GM23338 (cell line): ENCODE measurements around the gene TRMT61A.

ENCODE experiments used
- EZH2 ChIP-seq: fragments of 200-600 bp; sonication (generic); IDR thresholded peaks from one replicate; pipeline ENCODE4 v1.8.0; 2017; ENCODE audit warnings: antibody characterized with exemption, mild to moderate bottlenecking, low read depth; ENCODE audit not compliant: unreplicated experiment
- EZH2phosphoT487 ChIP-seq: fragments of 200-600 bp; sonication (generic); IDR thresholded peaks from one replicate; pipeline ENCODE4 v1.8.1; 2018; ENCODE audit warnings: antibody characterized with exemption; ENCODE audit not compliant: unreplicated experiment
- POLR2AphosphoS5 ChIP-seq: IDR thresholded peaks from 2 replicates; pipeline ENCODE4 v1.6.1; 2016; ENCODE audit warnings: antibody characterized with exemption, low read depth
- REST ChIP-seq: IDR thresholded peaks from one replicate; pipeline ENCODE4 v1.6.1; 2018; ENCODE audit warnings: antibody characterized with exemption; ENCODE audit not compliant: unreplicated experiment
- TF ChIP-seq, protein P1 (sequence below), 2 experiments: fragments of 200-600 bp in 1 of 2; sonication (generic) in 1 of 2; conservative IDR thresholded peaks; 2 replicates each; pipeline versions ENCODE4 v1.5.1 to v1.6.1; 2016 to 2017; ENCODE audit warnings: antibody characterized with exemption in 2 of 2, low read depth in 2 of 2, mild to moderate bottlenecking in 2 of 2, moderate library complexity in 1 of 2
- TF ChIP-seq, protein P2 (sequence below): IDR thresholded peaks from 2 replicates; pipeline ENCODE4 v1.6.1; 2016; ENCODE audit warnings: antibody characterized with exemption
- TF ChIP-seq, protein P3 (sequence below): fragments of 250-450 bp; sonication (Bioruptor Pico); IDR thresholded peaks from 2 replicates; pipeline ENCODE4 v1.5.0; 2020; ENCODE audit warnings: mild to moderate bottlenecking, moderate library complexity

DNA sequence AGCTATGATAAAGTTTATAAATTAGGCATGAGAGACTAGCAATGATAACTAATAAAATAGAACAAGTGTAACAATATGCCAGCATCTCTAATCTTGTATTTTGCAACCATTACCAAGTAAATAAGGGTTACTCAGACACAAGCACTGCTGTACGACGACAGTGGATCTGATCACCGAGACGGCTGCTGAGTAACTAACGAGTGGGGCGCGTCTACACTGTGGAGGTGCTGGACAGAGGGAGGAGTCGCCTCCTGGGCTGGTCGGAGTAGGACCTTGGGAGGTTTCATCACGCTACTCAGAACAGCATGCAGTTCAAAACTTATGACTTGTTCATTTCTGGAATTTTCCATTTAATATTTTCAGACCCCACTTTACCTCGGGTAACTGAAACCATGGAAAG, 52.2 kb downstream of the TRMT61A start:
- TF ChIP-seq POLR2AphosphoS5 (no peak), EZH2 (no peak), EZH2phosphoT487 (no peak), REST (no peak)
- TF ChIP-seq, protein P1, sequence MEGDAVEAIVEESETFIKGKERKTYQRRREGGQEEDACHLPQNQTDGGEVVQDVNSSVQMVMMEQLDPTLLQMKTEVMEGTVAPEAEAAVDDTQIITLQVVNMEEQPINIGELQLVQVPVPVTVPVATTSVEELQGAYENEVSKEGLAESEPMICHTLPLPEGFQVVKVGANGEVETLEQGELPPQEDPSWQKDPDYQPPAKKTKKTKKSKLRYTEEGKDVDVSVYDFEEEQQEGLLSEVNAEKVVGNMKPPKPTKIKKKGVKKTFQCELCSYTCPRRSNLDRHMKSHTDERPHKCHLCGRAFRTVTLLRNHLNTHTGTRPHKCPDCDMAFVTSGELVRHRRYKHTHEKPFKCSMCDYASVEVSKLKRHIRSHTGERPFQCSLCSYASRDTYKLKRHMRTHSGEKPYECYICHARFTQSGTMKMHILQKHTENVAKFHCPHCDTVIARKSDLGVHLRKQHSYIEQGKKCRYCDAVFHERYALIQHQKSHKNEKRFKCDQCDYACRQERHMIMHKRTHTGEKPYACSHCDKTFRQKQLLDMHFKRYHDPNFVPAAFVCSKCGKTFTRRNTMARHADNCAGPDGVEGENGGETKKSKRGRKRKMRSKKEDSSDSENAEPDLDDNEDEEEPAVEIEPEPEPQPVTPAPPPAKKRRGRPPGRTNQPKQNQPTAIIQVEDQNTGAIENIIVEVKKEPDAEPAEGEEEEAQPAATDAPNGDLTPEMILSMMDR (conservative IDR thresholded peaks at IDR 0.05; ENCODE audit: low read depth in 2 of 2) = no peak
- TF ChIP-seq, protein P2, sequence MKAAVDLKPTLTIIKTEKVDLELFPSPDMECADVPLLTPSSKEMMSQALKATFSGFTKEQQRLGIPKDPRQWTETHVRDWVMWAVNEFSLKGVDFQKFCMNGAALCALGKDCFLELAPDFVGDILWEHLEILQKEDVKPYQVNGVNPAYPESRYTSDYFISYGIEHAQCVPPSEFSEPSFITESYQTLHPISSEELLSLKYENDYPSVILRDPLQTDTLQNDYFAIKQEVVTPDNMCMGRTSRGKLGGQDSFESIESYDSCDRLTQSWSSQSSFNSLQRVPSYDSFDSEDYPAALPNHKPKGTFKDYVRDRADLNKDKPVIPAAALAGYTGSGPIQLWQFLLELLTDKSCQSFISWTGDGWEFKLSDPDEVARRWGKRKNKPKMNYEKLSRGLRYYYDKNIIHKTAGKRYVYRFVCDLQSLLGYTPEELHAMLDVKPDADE = no peak
- TF ChIP-seq, protein P3, sequence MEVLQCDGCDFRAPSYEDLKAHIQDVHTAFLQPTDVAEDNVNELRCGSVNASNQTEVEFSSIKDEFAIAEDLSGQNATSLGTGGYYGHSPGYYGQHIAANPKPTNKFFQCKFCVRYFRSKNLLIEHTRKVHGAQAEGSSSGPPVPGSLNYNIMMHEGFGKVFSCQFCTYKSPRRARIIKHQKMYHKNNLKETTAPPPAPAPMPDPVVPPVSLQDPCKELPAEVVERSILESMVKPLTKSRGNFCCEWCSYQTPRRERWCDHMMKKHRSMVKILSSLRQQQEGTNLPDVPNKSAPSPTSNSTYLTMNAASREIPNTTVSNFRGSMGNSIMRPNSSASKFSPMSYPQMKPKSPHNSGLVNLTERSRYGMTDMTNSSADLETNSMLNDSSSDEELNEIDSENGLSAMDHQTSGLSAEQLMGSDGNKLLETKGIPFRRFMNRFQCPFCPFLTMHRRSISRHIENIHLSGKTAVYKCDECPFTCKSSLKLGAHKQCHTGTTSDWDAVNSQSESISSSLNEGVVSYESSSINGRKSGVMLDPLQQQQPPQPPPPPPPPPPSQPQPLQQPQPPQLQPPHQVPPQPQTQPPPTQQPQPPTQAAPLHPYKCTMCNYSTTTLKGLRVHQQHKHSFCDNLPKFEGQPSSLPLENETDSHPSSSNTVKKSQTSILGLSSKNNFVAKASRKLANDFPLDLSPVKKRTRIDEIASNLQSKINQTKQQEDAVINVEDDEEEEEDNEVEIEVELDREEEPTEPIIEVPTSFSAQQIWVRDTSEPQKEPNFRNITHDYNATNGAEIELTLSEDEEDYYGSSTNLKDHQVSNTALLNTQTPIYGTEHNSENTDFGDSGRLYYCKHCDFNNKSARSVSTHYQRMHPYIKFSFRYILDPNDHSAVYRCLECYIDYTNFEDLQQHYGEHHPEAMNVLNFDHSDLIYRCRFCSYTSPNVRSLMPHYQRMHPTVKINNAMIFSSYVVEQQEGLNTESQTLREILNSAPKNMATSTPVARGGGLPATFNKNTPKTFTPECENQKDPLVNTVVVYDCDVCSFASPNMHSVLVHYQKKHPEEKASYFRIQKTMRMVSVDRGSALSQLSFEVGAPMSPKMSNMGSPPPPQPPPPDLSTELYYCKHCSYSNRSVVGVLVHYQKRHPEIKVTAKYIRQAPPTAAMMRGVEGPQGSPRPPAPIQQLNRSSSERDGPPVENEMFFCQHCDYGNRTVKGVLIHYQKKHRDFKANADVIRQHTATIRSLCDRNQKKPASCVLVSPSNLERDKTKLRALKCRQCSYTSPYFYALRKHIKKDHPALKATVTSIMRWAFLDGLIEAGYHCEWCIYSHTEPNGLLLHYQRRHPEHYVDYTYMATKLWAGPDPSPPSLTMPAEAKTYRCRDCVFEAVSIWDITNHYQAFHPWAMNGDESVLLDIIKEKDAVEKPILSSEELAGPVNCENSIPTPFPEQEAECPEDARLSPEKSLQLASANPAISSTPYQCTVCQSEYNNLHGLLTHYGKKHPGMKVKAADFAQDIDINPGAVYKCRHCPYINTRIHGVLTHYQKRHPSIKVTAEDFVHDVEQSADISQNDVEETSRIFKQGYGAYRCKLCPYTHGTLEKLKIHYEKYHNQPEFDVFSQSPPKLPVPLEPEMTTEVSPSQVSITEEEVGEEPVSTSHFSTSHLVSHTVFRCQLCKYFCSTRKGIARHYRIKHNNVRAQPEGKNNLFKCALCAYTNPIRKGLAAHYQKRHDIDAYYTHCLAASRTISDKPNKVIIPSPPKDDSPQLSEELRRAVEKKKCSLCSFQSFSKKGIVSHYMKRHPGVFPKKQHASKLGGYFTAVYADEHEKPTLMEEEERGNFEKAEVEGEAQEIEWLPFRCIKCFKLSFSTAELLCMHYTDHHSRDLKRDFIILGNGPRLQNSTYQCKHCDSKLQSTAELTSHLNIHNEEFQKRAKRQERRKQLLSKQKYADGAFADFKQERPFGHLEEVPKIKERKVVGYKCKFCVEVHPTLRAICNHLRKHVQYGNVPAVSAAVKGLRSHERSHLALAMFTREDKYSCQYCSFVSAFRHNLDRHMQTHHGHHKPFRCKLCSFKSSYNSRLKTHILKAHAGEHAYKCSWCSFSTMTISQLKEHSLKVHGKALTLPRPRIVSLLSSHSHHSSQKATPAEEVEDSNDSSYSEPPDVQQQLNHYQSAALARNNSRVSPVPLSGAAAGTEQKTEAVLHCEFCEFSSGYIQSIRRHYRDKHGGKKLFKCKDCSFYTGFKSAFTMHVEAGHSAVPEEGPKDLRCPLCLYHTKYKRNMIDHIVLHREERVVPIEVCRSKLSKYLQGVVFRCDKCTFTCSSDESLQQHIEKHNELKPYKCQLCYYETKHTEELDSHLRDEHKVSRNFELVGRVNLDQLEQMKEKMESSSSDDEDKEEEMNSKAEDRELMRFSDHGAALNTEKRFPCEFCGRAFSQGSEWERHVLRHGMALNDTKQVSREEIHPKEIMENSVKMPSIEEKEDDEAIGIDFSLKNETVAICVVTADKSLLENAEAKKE = no peak
